GM18505 (cell line): ENCODE data around the gene NPC2.

ENCODE experiments used
- ATAC-seq: cut with Tn5 transposase; IDR thresholded peaks from one replicate; pipeline ENCODE4 v1.9.1; 2021; ENCODE audit not compliant: unreplicated experiment
- POLR2A ChIP-seq: IDR thresholded peaks from 4 replicates; pipeline ENCODE4 v1.6.1; 2011; ENCODE audit warnings: borderline replicate concordance; ENCODE audit not compliant: insufficient read depth, insufficient read length; ENCODE audit errors: extremely low read depth

The NPC2 gene

DNA sequence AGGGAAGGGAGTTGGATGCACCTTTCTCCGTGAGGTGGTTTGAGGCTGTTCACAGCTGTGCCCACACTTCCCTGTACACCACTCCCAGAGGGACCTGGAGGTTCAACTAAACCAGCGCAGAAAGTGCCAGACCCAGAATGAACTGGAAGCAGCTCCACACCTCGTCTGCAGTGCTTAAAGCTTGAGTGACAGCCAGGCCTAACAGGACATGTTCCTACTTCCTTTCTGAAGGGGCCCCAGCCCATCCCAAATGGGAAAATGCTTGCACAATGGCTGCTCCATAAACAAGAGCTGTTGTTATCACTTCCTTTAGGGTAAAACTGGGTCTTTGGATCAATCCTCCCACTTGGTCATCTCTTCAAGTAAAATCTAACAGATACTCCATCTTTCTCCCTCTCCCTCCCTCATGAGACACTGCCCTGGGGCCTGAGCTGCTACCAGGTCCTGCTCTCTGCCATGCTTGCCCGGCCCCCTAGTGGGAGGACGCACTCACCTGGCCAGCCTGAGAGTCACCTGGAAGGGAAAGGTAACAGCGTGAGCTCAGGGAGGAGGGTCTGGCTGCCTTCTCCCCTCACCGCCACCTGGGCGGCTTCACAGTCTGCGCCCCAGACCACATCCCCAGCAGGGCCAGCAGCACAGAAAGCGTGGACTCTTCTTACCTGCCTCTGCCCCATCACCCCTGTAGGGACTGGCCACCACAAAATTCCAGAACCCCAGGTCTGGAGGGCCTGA is 33.9 kb upstream of the NPC2 start:
- TF ChIP-seq POLR2A: no peak

GRCh38 chr14:74525361-74525851 is 32.3 kb upstream of the NPC2 start:
- ATAC-seq: no peak
- no peak for TF ChIP-seq POLR2A

More for the DNA sequence above, 33.9 kb upstream of the NPC2 start:
- ATAC-seq: no peak

DNA sequence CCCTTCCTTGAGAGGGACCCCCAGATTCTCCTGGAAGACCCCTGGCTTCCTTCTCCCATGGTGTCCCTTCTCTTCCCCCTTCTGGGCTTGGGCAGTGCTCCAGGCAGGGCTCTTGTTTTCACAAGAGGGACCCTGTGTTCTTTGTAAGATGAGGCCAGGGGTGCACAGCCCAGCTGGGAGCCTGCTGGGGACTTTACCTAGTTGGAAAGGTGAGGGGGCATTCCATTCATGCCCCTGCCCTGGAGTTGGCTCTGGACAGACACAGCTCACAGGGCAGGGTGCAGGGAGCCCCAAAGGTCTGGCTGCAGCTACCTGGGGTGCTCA is 31.7 kb upstream of the NPC2 start:
- no peak for TF ChIP-seq POLR2A
- ATAC-seq: no peak

DNA sequence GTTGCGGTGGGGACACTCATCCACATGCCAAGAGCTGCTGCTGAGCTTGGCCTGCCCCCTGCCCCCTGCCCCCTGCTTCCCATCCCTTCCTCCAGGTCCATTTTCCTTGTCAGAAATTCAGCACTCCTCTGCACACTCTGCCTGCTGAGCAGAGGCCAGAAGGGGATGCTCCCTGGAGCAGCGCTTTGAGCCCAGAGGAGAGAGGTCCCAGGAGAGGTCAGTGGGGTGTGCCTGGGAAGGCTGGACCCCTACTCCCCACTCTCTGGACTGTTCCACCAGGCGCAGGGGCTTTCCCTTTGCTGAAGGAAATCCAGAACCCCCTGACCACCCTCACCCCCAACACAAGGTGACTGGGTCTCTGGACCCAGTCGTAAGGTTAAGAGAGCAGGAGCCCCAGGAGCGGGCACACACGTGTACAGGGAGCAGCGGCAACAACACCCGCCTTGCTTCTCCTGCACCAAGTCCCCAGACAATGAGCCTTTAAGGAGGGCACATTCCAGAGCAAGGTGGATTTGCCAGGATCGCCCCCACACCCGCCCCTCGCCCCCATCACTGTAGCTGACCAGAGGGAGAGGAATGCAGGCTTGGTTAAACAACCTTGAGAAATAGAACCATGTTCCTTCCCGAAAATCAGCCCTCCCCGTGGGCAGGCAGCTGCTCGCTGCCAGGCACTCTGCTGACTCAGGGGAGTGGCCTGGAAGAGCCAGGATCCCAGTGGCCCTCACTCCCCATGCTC is 31.1 kb upstream of the NPC2 start:
- TF ChIP-seq POLR2A: no peak
- ATAC-seq: no peak

DNA sequence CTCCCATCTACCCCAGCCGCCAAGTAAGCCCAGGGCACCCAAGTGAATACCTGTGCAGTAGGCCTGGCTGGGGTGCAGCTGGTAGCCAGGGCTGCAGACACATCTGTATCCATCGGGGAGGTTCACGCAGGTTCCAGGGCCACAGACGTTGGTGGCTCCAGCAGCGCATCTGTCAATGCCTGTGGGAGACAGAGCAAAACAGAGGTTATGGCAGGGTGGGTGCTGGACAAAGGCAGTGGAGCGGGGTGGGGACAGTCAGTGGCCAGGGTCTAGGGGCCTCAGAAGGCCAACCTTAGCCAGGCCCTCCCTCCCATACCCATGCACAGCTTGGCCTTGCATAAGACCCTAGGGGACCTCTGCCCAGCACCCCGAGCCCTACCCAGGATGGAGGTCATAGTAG is 29.6 kb upstream of the NPC2 start:
- no peak for ATAC-seq
- TF ChIP-seq POLR2A: no peak

- TF ChIP-seq POLR2A: no peak
- ATAC-seq: no peak
These were observed 28.7 kb upstream of the NPC2 start for GRCh38 chr14:74521756-74522155.

DNA sequence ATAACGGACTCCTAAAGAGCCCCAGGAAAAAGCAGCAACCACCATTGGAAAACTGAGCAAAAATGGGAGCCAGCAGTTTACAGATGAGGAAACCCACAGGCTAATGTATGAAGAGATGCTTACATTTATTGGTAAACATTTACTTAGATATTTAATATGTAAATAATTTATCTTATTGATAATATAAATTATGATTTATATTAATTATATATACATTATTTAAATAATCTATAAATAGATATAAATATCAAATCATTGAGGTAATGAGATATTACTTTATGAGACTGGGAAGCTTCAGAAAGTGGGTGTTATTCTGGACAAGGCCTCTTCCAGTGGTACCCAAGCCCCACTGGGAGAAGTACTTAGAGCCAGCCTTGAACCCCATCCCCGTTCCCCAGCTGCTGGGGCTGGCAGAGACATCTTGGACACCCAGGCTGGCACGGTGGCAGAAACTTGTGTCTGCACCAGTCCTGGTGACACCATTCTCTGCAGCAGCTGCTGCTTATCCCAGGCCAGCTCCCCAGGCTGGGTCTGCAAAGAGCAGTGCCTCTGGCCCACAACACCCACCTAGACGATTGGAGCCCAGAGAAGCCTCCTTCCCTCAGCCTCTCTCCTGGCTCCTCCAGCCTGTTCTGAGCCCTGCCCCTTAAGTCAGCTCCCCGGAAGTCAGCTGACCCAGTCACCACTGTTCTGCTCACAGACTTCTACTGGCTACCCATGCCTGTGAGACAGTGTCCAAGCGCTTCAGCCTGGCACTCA is 26.4 kb upstream of the NPC2 start:
- TF ChIP-seq POLR2A: no peak
- ATAC-seq: no peak

- no peak for TF ChIP-seq POLR2A
- ATAC-seq: no peak
These were observed 25.1 kb upstream of the NPC2 start for GRCh38 chr14:74518221-74518620.

GRCh38 chr14:74517731-74518130 is 24.6 kb upstream of the NPC2 start:
- ATAC-seq: no peak
- no peak for TF ChIP-seq POLR2A

DNA sequence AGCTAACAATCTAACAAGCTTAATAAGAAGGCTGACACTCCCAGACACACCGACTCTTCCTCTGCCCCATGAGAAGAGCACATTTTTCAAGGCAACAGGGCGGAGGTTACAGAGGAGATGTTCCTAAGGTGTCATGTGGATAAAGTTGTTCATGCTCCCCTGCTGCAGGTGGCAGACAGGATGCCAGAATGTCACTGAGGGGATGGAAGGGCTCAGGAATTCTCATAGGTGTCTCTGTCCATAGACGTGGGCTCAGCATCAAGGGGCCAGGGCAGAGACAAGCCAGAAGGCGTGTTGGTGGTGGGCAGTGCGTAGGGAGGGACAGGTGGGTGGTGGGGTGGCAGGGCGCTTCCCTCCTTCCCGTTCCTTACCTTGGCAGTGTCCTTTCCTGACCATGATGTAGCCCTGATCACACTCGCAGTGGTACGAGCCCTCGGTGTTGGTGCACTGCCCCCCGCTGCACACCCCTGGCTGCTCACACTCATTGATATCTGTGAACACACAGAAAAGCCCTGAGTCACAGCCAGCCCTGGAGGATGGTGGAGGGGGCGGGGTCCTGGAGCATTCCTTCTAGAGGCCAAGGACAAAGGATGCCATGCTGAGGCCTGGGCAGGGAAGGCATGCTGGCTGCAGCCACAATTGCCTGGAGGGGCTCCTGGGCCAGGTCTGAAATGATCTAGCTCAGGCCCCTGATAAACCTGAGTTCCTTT is 23.5 kb upstream of the NPC2 start:
- TF ChIP-seq POLR2A: no peak
- ATAC-seq: no peak

DNA sequence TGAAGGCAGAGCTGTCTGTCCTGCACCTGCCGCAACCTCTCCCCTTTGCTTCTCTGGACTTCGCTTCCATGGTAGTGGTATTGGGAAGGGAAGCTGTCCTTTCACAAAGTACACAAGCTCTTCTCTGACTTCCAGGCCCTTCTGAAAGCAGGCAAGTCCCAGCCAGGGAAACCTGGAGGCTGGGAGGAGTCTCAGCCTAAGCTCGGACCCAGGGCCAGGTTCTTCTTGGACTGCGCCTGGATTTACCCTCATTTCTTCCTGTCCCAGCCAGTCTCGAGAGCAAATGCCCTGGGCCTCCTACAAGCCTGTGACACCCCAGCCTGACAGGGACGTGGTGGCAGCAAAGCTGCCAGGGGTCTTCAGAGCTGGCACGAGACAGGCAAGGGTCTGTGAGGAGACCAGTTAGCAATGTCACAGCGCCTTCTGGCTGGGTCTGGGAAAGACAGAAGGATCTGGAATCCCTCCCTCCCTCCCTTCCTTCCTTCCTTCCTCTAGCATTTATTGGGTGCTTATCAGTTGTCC is 22.8 kb upstream of the NPC2 start:
- no peak for TF ChIP-seq POLR2A
- no peak for ATAC-seq

- no peak for ATAC-seq
- no peak for TF ChIP-seq POLR2A
These were observed 21.4 kb upstream of the NPC2 start for GRCh38 chr14:74514471-74514941.
